HG02759 (cell line): ENCODE data around the gene ABCA2.

Source experiments
- ATAC-seq: cut with Tn5 transposase; IDR thresholded peaks from one replicate; pipeline ENCODE4 v1.9.1; 2021; ENCODE audit warnings: mild to moderate bottlenecking, moderate library complexity; ENCODE audit not compliant: unreplicated experiment

The ABCA2 gene

DNA sequence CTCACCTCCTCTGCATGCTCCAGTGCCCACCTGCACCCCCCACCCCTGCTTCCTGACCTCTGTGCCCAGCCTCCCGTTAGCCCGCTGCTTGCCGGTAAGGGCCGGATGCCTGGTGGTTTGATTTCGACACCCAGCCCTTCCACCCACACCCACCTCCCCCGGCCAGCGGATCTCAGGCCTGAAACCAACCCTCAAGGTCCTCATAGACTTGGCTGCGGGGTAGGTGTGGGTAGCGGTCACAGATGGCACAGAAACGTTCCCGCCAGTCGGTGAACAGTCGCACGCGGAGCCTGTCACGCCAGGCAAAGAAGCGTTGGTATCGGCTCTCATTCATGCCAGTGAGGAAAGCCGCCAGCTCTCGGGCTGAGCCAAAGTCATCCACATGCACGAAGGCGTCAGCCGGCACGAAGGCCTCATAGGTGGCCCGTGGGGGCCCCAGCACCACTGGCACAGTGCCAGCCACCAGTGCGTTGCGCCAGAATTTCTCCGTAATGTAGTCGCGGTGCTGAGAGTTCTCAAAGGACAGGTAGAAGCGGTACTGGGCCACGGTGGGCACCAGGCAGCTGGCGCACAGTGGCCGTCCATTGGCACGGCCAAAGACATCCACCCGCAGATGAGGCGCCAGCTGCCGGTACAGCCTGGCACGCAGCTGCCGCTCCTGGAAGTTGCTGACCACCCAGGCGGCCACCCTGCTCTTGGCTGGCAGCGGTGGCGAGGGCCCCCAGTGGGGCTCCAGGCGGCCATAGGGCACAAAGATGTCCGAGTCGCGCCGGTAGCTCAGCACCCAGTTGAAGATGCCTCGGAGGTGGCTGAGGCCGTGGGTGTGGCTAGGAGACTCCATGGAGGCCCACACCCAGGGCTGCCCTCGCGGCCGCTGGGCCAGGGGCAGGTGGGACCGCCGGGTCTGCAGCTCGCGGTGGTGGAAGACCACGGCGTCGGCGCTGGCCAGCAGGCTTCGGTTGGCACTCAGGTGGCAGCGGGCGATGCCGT lies 2.8 kb upstream of the ABCA2 start:
- no peak for ATAC-seq

GRCh38 chr9:137030006-137030405 lies 2.0 kb upstream of the ABCA2 start:
- ATAC-seq, result no peak

DNA sequence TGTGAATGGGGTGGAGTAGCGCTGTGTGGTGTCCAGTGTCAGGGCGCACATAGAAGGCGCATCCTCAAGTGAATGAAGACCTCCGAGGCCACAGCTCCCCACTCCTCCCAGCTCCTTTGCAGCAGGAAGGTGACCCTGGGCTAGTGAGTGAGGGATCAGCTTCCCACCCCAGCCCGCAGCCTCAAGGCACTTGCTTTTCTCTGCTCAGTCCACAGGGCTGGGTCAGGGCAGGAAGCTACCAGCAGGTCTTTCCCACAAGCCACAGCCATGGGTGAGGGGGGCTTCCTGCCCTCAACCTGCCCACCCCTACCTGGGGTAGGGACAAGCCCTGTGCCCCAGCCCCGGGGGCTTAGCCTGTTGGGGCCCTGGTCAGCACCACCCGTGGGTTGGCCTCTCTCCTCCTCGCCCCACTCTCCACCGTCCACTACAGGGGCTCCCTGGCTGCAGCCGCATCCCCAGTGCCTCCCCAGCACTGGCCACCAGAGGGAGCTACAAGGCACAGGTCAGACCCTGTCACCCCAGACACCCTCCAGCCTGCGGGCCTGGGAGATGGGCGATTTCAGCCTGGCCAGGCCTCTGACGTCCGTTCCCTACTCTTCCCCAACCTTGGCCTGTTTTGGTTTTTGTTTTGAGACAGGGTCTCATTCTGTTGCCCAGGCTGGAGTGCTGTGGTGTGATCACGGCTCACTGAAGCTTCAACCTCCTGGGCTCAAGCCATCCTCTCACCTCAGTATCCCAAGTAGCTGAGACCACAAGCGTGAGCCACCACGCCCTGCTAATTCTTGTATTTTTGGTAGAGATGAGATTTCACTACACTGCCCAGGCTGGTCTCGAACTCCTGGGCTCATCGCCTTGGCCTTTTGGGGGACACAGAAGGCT lies 1.3 kb upstream of the ABCA2 start:
- ATAC-seq, result no peak

DNA sequence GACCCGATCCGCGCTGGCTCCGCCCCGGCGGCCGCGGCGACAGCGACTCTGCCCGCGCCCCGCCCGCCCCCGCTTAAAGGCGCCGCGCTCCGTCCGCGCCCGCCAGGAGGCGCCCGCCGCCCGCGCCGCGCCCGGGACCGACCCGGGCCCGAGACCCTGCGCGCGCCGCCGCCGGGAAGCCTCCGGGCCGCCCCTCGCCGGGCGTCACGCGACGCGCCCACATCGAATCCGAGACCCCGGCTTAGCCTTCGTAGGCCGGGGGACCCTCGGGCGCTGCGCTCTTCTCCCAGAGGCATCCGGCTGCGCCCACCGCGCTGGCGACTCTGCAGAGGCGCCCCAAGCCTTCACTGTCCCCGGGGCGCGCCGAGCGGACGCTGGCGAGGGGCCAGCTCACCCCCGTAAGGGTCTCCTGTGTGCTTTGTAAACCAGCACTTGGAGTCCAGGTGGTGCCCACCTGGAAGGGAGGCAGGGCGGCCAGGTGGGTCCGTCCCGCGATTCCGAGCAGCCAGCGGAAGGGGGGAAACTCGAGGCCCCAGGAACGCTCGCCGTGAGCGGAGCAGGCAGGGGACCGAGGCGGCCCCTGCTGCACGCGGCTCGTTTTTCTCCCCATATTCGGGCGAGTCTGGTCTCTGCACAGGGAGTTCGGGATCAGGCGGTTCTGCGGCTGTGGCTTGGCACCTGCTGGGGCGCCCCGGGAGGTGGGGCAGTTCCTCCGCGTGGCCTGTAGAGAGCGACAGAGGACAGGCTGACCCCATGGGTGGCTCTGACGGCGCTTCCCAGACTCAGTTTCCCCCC lies 423 bp upstream of the ABCA2 start:
- ATAC-seq, result peak; percentile 58

- ATAC-seq, result no peak
Observed at GRCh38 chr9:137026828-137027227, 1.2 kb downstream of the ABCA2 start.

DNA sequence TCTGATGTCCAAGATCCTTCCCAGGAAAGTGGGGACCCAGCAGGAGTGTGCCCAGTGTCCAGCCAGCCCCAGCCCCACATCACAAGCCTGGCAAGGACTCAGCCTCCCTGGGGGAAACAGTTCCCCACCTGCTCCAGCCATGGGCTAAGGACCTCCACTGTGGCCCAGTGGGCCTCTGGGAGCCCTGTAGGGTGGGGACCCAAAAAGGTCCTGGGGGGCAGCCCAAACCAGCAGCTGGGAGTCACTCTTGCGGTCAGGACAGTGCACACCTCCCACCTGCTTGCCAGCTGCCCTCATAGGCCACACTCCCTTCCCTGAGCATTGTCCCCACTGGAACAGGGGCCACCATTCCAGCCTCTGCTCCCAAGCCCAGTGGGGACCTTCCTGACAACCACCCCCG lies 1.7 kb downstream of the ABCA2 start:
- ATAC-seq, result no peak

DNA sequence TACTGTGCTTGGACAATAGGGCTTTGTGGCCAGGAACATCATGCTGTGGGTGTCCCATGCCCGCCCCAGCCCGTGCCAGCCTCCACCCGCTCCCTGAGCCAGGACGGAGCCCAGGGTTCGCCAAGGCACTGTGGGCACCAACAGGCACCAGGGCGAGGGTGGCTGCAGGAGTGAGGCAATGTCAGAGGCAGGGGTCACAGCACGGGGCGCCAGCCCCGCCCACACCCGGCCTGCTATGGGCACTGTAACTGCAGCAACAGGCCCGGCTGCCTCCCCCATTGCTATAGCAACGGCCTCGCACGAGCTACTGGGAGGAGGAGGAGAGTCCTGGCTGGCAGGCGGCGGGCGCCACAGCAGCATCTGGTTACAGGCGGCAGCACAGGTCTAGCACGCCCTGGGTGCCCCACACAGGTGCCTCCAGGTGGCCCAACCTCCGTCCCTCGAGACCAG lies 2.5 kb downstream of the ABCA2 start:
- no peak for ATAC-seq

DNA sequence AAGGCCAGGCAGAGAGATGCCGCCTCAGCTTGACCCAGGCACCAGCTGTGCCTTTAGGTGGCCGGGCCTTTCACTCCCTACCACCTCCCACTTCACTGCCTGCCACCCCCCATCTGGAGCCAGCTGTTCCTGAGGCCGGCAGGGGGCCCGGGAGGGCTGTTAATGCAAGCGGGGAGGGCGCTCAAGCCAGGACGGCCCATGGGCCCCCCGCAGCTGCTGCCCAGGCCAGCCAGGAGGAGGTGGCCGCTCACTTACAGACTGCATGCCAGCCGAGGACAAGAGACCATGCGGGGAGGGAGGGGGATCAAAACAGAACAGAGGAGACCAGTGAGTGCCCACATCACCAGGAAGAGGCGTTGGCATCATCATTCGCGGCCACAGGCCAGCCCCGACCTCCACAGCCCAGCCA lies 4.5 kb downstream of the ABCA2 start:
- ATAC-seq, result no peak

DNA sequence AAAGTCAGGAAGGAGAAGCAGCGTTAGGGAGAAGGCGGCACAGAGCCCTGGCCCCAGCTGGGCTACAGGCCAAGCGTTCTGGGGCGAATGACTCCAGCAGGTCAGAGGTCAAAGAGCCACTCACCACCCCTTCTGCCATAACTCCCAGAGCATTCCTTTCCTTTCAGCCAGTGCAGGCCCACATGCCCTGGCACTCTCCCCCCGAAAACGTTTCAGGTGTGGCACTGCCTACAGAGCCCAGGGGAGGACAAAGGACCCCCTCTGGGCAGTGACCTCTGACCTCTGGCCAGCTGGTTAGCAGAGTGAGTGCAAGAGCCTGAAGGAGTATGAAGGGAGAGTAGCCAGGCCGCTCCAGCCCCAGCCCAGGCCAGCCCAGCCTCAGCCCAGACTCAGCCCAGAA lies 4.9 kb downstream of the ABCA2 start:
- no peak for ATAC-seq

DNA sequence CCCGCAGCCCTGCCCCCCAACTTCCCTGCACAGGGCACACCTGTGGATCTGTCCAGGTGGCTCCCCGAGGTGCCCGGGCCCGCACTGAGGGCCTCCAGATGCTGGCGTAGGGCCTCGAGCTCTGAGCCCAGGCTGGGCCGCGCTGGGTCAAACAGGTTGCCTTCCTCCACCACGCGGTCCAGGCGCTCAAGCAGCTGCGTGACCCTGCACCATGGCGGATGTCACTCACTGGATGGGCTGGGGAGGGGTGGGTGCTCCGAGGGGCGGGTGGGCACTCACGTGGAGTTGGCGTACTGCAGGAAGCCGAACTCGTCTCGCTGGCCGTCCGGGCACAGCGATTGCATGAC lies 5.4 kb downstream of the ABCA2 start:
- no peak for ATAC-seq

DNA sequence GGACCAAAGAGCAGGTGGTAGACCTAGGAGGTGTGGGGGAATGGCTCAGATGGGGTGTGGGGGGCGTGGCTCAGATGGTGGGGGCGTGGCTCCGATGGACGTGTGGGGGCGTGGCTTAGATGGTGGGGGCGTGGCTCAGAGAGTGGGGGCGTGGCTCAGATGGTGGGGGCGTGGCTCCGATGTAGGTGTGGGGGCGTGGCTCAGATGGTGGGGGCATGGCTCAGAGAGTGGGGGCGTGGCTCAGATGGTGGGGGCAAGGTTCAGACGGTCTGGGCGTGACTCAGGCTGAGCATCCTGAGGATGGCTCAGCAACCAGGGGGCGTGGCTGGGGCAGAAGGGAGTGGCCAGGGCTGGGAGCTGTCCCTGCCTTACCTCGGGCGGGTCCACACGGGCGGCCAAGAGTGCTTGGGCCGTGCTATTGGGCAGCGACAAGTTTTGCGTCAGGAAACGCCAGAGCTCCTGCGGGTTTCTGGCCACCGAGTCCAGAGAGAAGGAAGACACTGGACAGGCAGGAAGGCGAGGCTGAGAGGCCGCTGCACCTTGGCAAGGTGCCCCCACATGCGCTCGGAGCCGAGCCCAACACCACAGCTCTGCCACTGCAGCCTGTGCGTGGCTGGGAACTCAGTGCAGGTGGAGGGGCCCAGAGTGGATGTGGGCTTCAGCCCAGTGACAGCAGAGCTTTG lies 5.9 kb downstream of the ABCA2 start:
- ATAC-seq, result no peak

- no peak for ATAC-seq
Observed at GRCh38 chr9:137021568-137021978, 6.5 kb downstream of the ABCA2 start.

DNA sequence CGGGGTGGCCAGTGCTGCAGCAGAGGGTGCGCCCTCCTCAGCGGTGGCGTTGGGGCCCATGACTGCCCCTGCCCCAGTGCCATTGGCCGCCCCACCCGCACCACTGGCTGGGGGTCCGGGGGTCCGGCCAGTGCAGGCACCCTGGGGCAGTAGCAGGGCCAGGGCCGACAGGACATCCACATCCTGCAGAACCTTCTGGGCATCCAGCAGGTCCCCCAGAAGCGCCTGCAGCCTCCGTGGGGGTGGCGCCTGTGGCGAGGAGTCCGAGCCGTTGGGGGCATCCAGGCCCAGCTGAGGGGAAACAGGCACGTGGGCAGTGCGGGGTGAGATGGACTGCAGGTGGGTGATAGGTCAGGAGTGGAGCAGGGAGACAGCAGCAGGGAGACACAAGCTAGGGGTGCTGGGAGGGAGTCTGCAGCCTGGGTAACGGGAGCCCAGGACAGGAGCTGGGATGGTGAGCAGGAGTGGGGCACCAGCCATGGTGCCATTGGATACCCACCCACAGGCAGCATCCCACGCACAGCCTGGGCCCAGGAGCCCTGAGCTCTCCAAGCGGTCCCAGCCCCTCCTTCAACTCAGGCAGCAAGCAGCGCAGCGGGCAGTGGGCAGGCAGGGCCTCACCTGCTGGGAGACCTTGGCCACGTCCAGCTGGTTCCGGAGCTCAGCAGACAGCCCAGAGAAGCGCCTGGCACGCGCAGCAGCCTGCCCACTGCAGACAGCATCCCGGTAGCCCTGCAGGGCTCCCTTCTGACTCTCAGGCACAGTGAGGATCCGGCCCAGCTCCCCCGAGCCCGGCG lies 7.1 kb downstream of the ABCA2 start:
- ATAC-seq, result no peak

GRCh38 chr9:137019891-137020683 lies 8.0 kb downstream of the ABCA2 start:
- ATAC-seq, result no peak

- ATAC-seq, result no peak
Observed at GRCh38 chr9:137018761-137019559, 9.1 kb downstream of the ABCA2 start.

- ATAC-seq, result no peak
Observed at GRCh38 chr9:137017791-137018497, 10.1 kb downstream of the ABCA2 start.

GRCh38 chr9:137017071-137017470 lies 11.0 kb downstream of the ABCA2 start:
- ATAC-seq, result no peak
